AG10803 (cell line): ENCODE data around the gene ZSCAN20.

Source experiments
- DNase-seq: peaks from one replicate; pipeline ENCODE4 v3.0.0; 2010; ENCODE audit warnings: low read depth
- H3K4me3 ChIP-seq: 2 replicates; pipeline ENCODE4 v1.5.1; 2011; ENCODE audit warnings: mild to moderate bottlenecking, low read length, control low read depth
- CTCF ChIP-seq: conservative IDR thresholded peaks from 2 replicates; pipeline ENCODE4 v1.5.1; 2011; ENCODE audit warnings: mild to moderate bottlenecking, low read length, control low read depth, inconsistent platforms

The ZSCAN20 gene

GRCh38 chr1:33472269-33472980 is at the start of gene ZSCAN20:
ZSCAN20 (plus strand) TSS chr1:33472645; CDS start chr1:33479289, 6,644 bp downstream.
- no peak for TF ChIP-seq CTCF
- H3K4me3 ChIP-seq, result peak within 1 kb of the TSS; percentile 96
- peak; percentile 98 for DNase-seq

GRCh38 chr1:33424205-33424604 is 48.2 kb upstream of the ZSCAN20 start:
- H3K4me3 ChIP-seq, result no peak overlapping the region
- peak; percentile 28 for DNase-seq
- TF ChIP-seq CTCF, result no peak

- peak; percentile 45 for DNase-seq
- TF ChIP-seq CTCF, result no peak
- H3K4me3 ChIP-seq, result no peak overlapping the region
These were observed 47.8 kb upstream of the ZSCAN20 start for GRCh38 chr1:33424610-33425009.

- TF ChIP-seq CTCF, result no peak
- DNase-seq, result no peak
- no peak overlapping the region for H3K4me3 ChIP-seq
These were observed 46.5 kb upstream of the ZSCAN20 start for GRCh38 chr1:33425900-33426299.

GRCh38 chr1:33426916-33427315 is 45.5 kb upstream of the ZSCAN20 start:
- H3K4me3 ChIP-seq, result no peak overlapping the region
- no peak for TF ChIP-seq CTCF
- DNase-seq, result no peak

GRCh38 chr1:33428661-33429060 is 43.8 kb upstream of the ZSCAN20 start:
- H3K4me3 ChIP-seq, result no peak overlapping the region
- no peak for DNase-seq
- no peak for TF ChIP-seq CTCF

GRCh38 chr1:33429332-33429731 is 43.1 kb upstream of the ZSCAN20 start:
- H3K4me3 ChIP-seq, result peak overlapping the region; percentile 69
- TF ChIP-seq CTCF, result no peak
- no peak for DNase-seq
